OCI-LY7 (cell line): Measurements from ENCODE around the gene NELL1.

Source experiments
- EZH2phosphoT487 ChIP-seq: fragments of 200-600 bp; sonication (generic); IDR thresholded peaks from 2 replicates; pipeline ENCODE4 v1.6.1; 2018; ENCODE audit warnings: low read depth, borderline replicate concordance, mild to moderate bottlenecking, mixed run types, antibody characterized with exemption, low read length, moderate library complexity, mixed read lengths
- TF ChIP-seq, protein P1 (sequence below): fragments of 200-600 bp; sonication (generic); conservative IDR thresholded peaks from 2 replicates; pipeline ENCODE4 v1.5.1; 2014; ENCODE audit warnings: mild to moderate bottlenecking, antibody characterized with exemption, low read length, moderate library complexity, mixed read lengths

DNA sequence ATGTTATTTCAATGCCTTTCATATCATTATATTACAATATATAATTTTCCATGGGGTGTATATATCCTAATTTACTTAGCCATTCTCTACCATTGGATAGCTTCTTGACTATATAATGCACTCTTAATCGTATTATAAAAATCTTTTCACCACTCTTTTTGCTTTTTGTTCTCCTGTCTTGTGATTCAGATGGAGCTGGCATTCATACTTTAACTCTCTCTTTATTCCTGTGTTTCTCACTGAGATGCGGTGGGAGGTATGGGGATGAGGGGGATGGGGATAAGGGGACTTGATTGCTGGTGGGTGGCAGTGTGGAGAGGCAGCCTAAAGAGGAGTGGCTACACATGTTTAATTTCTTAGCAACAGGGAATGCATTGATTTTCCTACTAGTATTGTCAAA is 105.9 kb downstream of the NELL1 start:
- TF ChIP-seq, protein P1, sequence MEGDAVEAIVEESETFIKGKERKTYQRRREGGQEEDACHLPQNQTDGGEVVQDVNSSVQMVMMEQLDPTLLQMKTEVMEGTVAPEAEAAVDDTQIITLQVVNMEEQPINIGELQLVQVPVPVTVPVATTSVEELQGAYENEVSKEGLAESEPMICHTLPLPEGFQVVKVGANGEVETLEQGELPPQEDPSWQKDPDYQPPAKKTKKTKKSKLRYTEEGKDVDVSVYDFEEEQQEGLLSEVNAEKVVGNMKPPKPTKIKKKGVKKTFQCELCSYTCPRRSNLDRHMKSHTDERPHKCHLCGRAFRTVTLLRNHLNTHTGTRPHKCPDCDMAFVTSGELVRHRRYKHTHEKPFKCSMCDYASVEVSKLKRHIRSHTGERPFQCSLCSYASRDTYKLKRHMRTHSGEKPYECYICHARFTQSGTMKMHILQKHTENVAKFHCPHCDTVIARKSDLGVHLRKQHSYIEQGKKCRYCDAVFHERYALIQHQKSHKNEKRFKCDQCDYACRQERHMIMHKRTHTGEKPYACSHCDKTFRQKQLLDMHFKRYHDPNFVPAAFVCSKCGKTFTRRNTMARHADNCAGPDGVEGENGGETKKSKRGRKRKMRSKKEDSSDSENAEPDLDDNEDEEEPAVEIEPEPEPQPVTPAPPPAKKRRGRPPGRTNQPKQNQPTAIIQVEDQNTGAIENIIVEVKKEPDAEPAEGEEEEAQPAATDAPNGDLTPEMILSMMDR, result no peak
- no peak for TF ChIP-seq EZH2phosphoT487
